MM.1S (cell line): ENCODE results near the gene MYPN.

Experiments used
- DNase-seq: peaks from one replicate; pipeline ENCODE4 v3.0.0-alpha.2; 2015
- H2AFZ ChIP-seq: fragments of 300-600 bp; sonication (generic); 2 replicates; pipeline ENCODE4 v1.6.0; 2016; ENCODE audit warnings: antibody characterized with exemption, low read length
- H3F3A ChIP-seq: fragments of 300-600 bp; sonication (generic); 2 replicates; pipeline ENCODE4 v1.6.1; 2016; ENCODE audit warnings: mild to moderate bottlenecking, antibody characterized with exemption, low read length, moderate library complexity, mixed read lengths; ENCODE audit not compliant: insufficient read depth
- H3K27ac ChIP-seq: fragments of 300-600 bp; sonication (generic); 2 replicates; pipeline ENCODE4 v1.5.1; 2016; ENCODE audit warnings: mild to moderate bottlenecking, low read length
- H3K27me3 ChIP-seq: fragments of 300-600 bp; sonication (generic); replicated peaks from 2 replicates; pipeline ENCODE4 v1.6.0; 2016; ENCODE audit warnings: low read length; ENCODE audit not compliant: insufficient read depth
- H3K36me3 ChIP-seq: fragments of 300-600 bp; sonication (generic); replicated peaks from 2 replicates; pipeline ENCODE4 v1.6.1; 2016; ENCODE audit warnings: mild to moderate bottlenecking, low read length, mixed read lengths; ENCODE audit not compliant: insufficient read depth
- H3K4me1 ChIP-seq: fragments of 300-600 bp; sonication (generic); 2 replicates; pipeline ENCODE4 v1.6.1; 2016; ENCODE audit warnings: low read length, mixed read lengths
- H3K4me2 ChIP-seq: fragments of 300-600 bp; sonication (generic); 2 replicates; pipeline ENCODE4 v1.6.0; 2016; ENCODE audit warnings: low read depth, low read length
- H3K4me3 ChIP-seq: fragments of 300-600 bp; sonication (generic); 2 replicates; pipeline ENCODE4 v1.5.1; 2016; ENCODE audit warnings: low read length, mixed read lengths
- H3K79me2 ChIP-seq: fragments of 300-600 bp; sonication (generic); 2 replicates; pipeline ENCODE4 v1.6.1; 2016; ENCODE audit warnings: mixed run types, low read length, mixed read lengths
- H3K9ac ChIP-seq: fragments of 300-600 bp; sonication (generic); 2 replicates; pipeline ENCODE4 v1.6.1; 2016; ENCODE audit warnings: low read length, mixed read lengths
- H3K9me2 ChIP-seq: fragments of 300-600 bp; sonication (generic); replicated peaks from 2 replicates; pipeline ENCODE4 v1.6.1; 2016; ENCODE audit warnings: mild to moderate bottlenecking, low read length, mixed read lengths; ENCODE audit not compliant: insufficient read depth
- H3K9me3 ChIP-seq: fragments of 300-600 bp; sonication (generic); replicated peaks from 2 replicates; pipeline ENCODE4 v1.6.1; 2016; ENCODE audit warnings: mild to moderate bottlenecking, low read length, mixed read lengths; ENCODE audit not compliant: insufficient read depth
- H4K20me1 ChIP-seq: fragments of 300-600 bp; sonication (generic); 2 replicates; pipeline ENCODE4 v1.6.1; 2016; ENCODE audit warnings: mild to moderate bottlenecking, low read length, moderate library complexity, mixed read lengths; ENCODE audit not compliant: insufficient read depth
- CTCF ChIP-seq: fragments of 300-600 bp; sonication (generic); IDR thresholded peaks from 2 replicates; pipeline ENCODE4 v1.5.1; 2016; ENCODE audit warnings: antibody characterized with exemption, low read length, mixed read lengths
- EZH2 ChIP-seq: fragments of 300-600 bp; sonication (generic); optimal IDR thresholded peaks from 2 replicates; pipeline ENCODE3; 2017; ENCODE audit warnings: low read depth, mild to moderate bottlenecking, antibody characterized with exemption, low read length, mixed read lengths
- EZH2phosphoT487 ChIP-seq: fragments of 300-600 bp; sonication (generic); IDR thresholded peaks from 2 replicates; pipeline ENCODE4 v1.6.1; 2018; ENCODE audit warnings: antibody characterized with exemption, low read length

Gene MYPN

GRCh38 chr10:68125772-68126171 is 16.5 kb downstream of the MYPN start:
- no peak overlapping the region for H3K4me3 ChIP-seq
- no peak for DNase-seq
- H3K9ac ChIP-seq, result no peak overlapping the region
- no peaks in the 10 kb centered on the region for H3K4me1 ChIP-seq
- no peak for TF ChIP-seq EZH2phosphoT487
- TF ChIP-seq CTCF, result no peak
- no peak for TF ChIP-seq EZH2
- H4K20me1 ChIP-seq, result no peaks in the 10 kb centered on the region
- H3K9me2 ChIP-seq, result no peaks in the 10 kb centered on the region
- H3K27ac ChIP-seq, result no peak overlapping the region
- H3K79me2 ChIP-seq, result no peaks in the 10 kb centered on the region
- no peak overlapping the region for H3K4me2 ChIP-seq
- no peaks in the 10 kb centered on the region for H3K27me3 ChIP-seq
- H3K9me3 ChIP-seq, result no peaks in the 10 kb centered on the region
- H2AFZ ChIP-seq, result no peak overlapping the region
- no peaks in the 10 kb centered on the region for H3F3A ChIP-seq
- H3K36me3 ChIP-seq, result no peaks in the 10 kb centered on the region

GRCh38 chr10:68128015-68128414 is 18.7 kb downstream of the MYPN start:
- Histone ChIP-seq H2AFZ (no peak overlapping the region), H3K79me2 (no peaks in the 10 kb centered on the region), H3F3A (no peaks in the 10 kb centered on the region), H3K36me3 (no peaks in the 10 kb centered on the region), H3K9me2 (no peaks in the 10 kb centered on the region), H4K20me1 (no peaks in the 10 kb centered on the region), H3K4me2 (no peak overlapping the region), H3K27me3 (no peaks in the 10 kb centered on the region), H3K9me3 (no peaks in the 10 kb centered on the region), H3K4me1 (no peaks in the 10 kb centered on the region), H3K4me3 (no peak overlapping the region), H3K27ac (no peak overlapping the region), H3K9ac (no peak overlapping the region)
- TF ChIP-seq CTCF (no peak), EZH2 (no peak), EZH2phosphoT487 (no peak)
- no peak for DNase-seq

GRCh38 chr10:68132391-68132790 is 23.1 kb downstream of the MYPN start:
- Histone ChIP-seq H3K36me3 (no peaks in the 10 kb centered on the region), H3K79me2 (no peaks in the 10 kb centered on the region)

More at GRCh38 chr10:68132391-68132790, 23.1 kb downstream of the MYPN start:
- Histone ChIP-seq H3K9me2 (no peaks in the 10 kb centered on the region), H3K4me1 (peaks cover 2% of the 10 kb centered on the region; the same call in 1 of the 2 replicates), H3K27me3 (no peaks in the 10 kb centered on the region), H4K20me1 (no peaks in the 10 kb centered on the region), H3K27ac (no peak overlapping the region), H3K9me3 (no peaks in the 10 kb centered on the region), H3K4me2 (no peak overlapping the region), H3F3A (no peaks in the 10 kb centered on the region), H3K4me3 (no peak overlapping the region), H3K9ac (no peak overlapping the region), H2AFZ (no peak overlapping the region)
- TF ChIP-seq EZH2phosphoT487 (no peak), CTCF (no peak), EZH2 (no peak)
- no peak for DNase-seq
